Glutamatergic neuron (in vitro differentiated cells): ENCODE data around the gene CENPU. TPM values are rescaled to one million over a fixed set of nuclear protein-coding genes. Genes with fewer than 3 reads are reported as not detected.

Source experiments
- DNase-seq: peaks from one replicate; pipeline ENCODE4 v3.0.0; 2022
- H3K27ac Mint-ChIP-seq: one replicate; pipeline ENCODE4 v1.8.0; 2020; ENCODE audit warnings: mild to moderate bottlenecking, mixed read lengths, inconsistent platforms; ENCODE audit not compliant: unreplicated experiment
- H3K27me3 Mint-ChIP-seq: one replicate; pipeline ENCODE4 v1.8.0; 2020; ENCODE audit warnings: mild to moderate bottlenecking, moderate library complexity, mixed read lengths, inconsistent platforms; ENCODE audit not compliant: unreplicated experiment
- H3K36me3 Mint-ChIP-seq: one replicate; pipeline ENCODE4 v1.8.0; 2020; ENCODE audit warnings: mild to moderate bottlenecking, mixed read lengths, inconsistent platforms; ENCODE audit not compliant: unreplicated experiment
- H3K4me1 Mint-ChIP-seq: one replicate; pipeline ENCODE4 v1.8.0; 2020; ENCODE audit warnings: mild to moderate bottlenecking, low read depth, mixed read lengths, inconsistent platforms; ENCODE audit not compliant: unreplicated experiment
- H3K4me3 Mint-ChIP-seq: one replicate; pipeline ENCODE4 v1.8.0; 2020; ENCODE audit warnings: mild to moderate bottlenecking, mixed read lengths, inconsistent platforms; ENCODE audit not compliant: unreplicated experiment
- H3K9me3 Mint-ChIP-seq: one replicate; pipeline ENCODE4 v1.8.0; 2020; ENCODE audit warnings: mild to moderate bottlenecking, moderate library complexity, mixed read lengths, inconsistent platforms; ENCODE audit not compliant: unreplicated experiment
- CTCF ChIP-seq: fragments of 200-600 bp; sonication (generic); IDR thresholded peaks from one replicate; pipeline ENCODE4 v1.5.0; 2021; ENCODE audit not compliant: partially characterized antibody, unreplicated experiment
- total RNA-seq: library from RNA; stranded (reverse); fragmentation: NEBNext Ultra II Directional; extraction: Animal tissue kit (Norgen Biotek cat#: 25700); gene quantifications from one replicate; pipeline ENCODE4 v1.2.1, GENCODE V29; 2021; ENCODE audit not compliant: unreplicated experiment

Gene CENPU
- total RNA-seq, 1 donor from 2014 or later, result 18.0 TPM

GRCh38 chr4:184752496-184753275 is 18.8 kb upstream of the CENPU start:
- TF ChIP-seq CTCF, result no peak
- Mint-ChIP-seq H3K9me3 (peaks cover 2% of the 10 kb centered on the region), H3K27ac (no peak overlapping the region), H3K4me3 (no peak overlapping the region), H3K27me3 (no peaks in the 10 kb centered on the region), H3K4me1 (peaks cover 20% of the 10 kb centered on the region), H3K36me3 (no peaks in the 10 kb centered on the region)
- no peak for DNase-seq

- no peak for TF ChIP-seq CTCF
- no peaks in the 10 kb centered on the region for H3K27me3 Mint-ChIP-seq
- H3K4me3 Mint-ChIP-seq, result no peak overlapping the region
Measured at GRCh38 chr4:184751585-184751956, 17.7 kb upstream of the CENPU start.

GRCh38 chr4:184750926-184751584 is 17.2 kb upstream of the CENPU start:
- H3K4me3 Mint-ChIP-seq, result no peak overlapping the region
- no peaks in the 10 kb centered on the region for H3K36me3 Mint-ChIP-seq
- TF ChIP-seq CTCF, result no peak
- peaks cover 5% of the 10 kb centered on the region for H3K9me3 Mint-ChIP-seq
- H3K27me3 Mint-ChIP-seq, result no peaks in the 10 kb centered on the region
- no peak overlapping the region for H3K27ac Mint-ChIP-seq
- no peak for DNase-seq
- peaks cover 27% of the 10 kb centered on the region for H3K4me1 Mint-ChIP-seq

More at GRCh38 chr4:184751585-184751956, 17.7 kb upstream of the CENPU start:
- DNase-seq, result no peak
- Mint-ChIP-seq H3K36me3 (no peaks in the 10 kb centered on the region), H3K9me3 (peaks cover 5% of the 10 kb centered on the region), H3K4me1 (peaks cover 25% of the 10 kb centered on the region), H3K27ac (no peak overlapping the region)

GRCh38 chr4:184748251-184748652 is 14.4 kb upstream of the CENPU start:
- peaks cover 5% of the 10 kb centered on the region for H3K9me3 Mint-ChIP-seq
- no peak overlapping the region for H3K4me3 Mint-ChIP-seq
- TF ChIP-seq CTCF, result no peak
- H3K27ac Mint-ChIP-seq, result no peak overlapping the region
- DNase-seq, result no peak
- no peaks in the 10 kb centered on the region for H3K36me3 Mint-ChIP-seq
- peaks cover 29% of the 10 kb centered on the region for H3K4me1 Mint-ChIP-seq
- H3K27me3 Mint-ChIP-seq, result no peaks in the 10 kb centered on the region
